Heart left ventricle (tissue), 13 donors: ENCODE measurements around the gene LDAH.

Source experiments
- CTCF ChIP-seq, 12 donors: fragments of 200-600 bp; sonication (generic) in 4 of 12; IDR thresholded peaks; one replicate each; pipeline versions ENCODE4 v1.5.0 to v1.8.0; 2018 to 2022; ENCODE audit warnings: antibody characterized with exemption in 12 of 12, mild to moderate bottlenecking in 5 of 12
- POLR2A ChIP-seq, 2 donors: fragments of 450-650 bp; IDR thresholded peaks; one replicate each; pipeline ENCODE4 v1.6.1; 2017; ENCODE audit warnings: antibody characterized with exemption in 2 of 2, mild to moderate bottlenecking in 2 of 2, moderate library complexity in 2 of 2
- donor health status: ischemic (EF 13 %, LVEDD 7.1; RV severe dilation, severe dysfunction).
- donor health status: DM: no; HTN: yes; CAD: no.
- donor health status: DM: no; HTN: no; CAD: no.
- donor health status: ischemic (EF 25% LVEDD 6.9; RV normal size, moderate dysfunction).
- donor health status: ischemic (EF 25% LVEDD 5.7; RV mildly dilated, moderate dysfunction).
- donor health status: ischemic (EF 35%, LVEDD 5.7; RV mildly dilated, moderate dysfunction).
- donor health status: nonischemic (EF 11% LVEDD 7.7; RV severe dilation, severe dysfunction).
- donor health status: DM: yes; HTN: yes; CAD: no.
- donor health status: PGD.
- donor health status: ischemic (EF 29% LVEDD 5.4; RV normal size, mild dysfunction).
- donor health status: nonischemic (EF 23%, LVEDD 6.1; RV moderate dilation, normal function).

- TF ChIP-seq CTCF (IDR thresholded peaks at IDR 0.05): no peak
- TF ChIP-seq POLR2A (IDR thresholded peaks at IDR 0.05): no peak
Observed at GRCh38 chr2:20737505-20737904, 85.4 kb downstream of the LDAH start.
